HCT116 (cell line): ENCODE measurements around the gene GTF2H1. TPM values are rescaled to one million over a fixed set of nuclear protein-coding genes. Genes with fewer than 3 reads are reported as not detected.

Source experiments
- ATAC-seq: fragments of 200-7000 bp; cut with Tn5 transposase; 2 replicates; pipeline ENCODE4 v1.9.1; 2020; ENCODE audit warnings: mild to moderate bottlenecking, moderate library complexity
- BruUV-seq: library from RNA; stranded (reverse); fragments of 400-500 nt; replicated peaks from 2 replicates; lab custom pipeline; 2021; lab: Mats Ljungman, UMichigan
- CTCF ChIA-PET: fragments of 300-600 bp; sonication (Branson Sonifier 250); formaldehyde crosslinking; loops from one replicate; lab custom pipeline; 2021; ENCODE audit warnings: antibody characterized with exemption; lab: Charles Lee
- POLR2A ChIA-PET: fragments of 300-600, 350-600 bp; sonication (Branson Sonifier 250); formaldehyde crosslinking; loops from one replicate; lab custom pipeline; 2021; ENCODE audit warnings: antibody characterized with exemption; lab: Charles Lee
- RAD21 ChIA-PET, 2 experiments: fragments of 300-600 bp; sonication (Branson Sonifier 250); formaldehyde crosslinking; loops; one replicate each; lab custom pipeline; 2023; ENCODE audit warnings: low total read pairs in 2 of 2; ENCODE audit not compliant: uncharacterized antibody in 2 of 2, unreplicated experiment in 2 of 2, low non-redundant PET in 1 of 2; lab: Charles Lee
- DNase-seq: peaks from one replicate; pipeline ENCODE4 v3.0.0-alpha.2; 2010; ENCODE audit warnings: low read depth, low spot score
- H2AFZ ChIP-seq: fragments of 200-600 bp; shearing (Covaris generic), sonication (generic); 2 replicates; pipeline ENCODE4 v1.6.1; 2017; ENCODE audit warnings: low read depth, mixed run types, mixed read lengths, antibody characterized with exemption, low read length; ENCODE audit not compliant: poor library complexity, severe bottlenecking
- H3K27ac ChIP-seq: 2 replicates; pipeline ENCODE4 v1.5.1; 2012; ENCODE audit warnings: low read depth, low read length
- H3K27me3 ChIP-seq: fragments of 200-600 bp; sonication (generic); 2 replicates; pipeline ENCODE4 v1.6.1; 2016; ENCODE audit warnings: mixed run types, low read length, mixed read lengths; ENCODE audit not compliant: insufficient read depth
- H3K36me3 ChIP-seq, 2 experiments: fragments of 200-500 bp in 1 of 2; fragments of 200-600 bp in 1 of 2; sonication (Bioruptor generic) in 1 of 2; sonication (generic) in 1 of 2; 2 replicates each; pipeline versions ENCODE4 v1.5.1 to v1.6.1; 2014 to 2016; ENCODE audit warnings: low read length in 2 of 2, inconsistent platforms in 1 of 2, mixed read lengths in 1 of 2, mixed run types in 1 of 2; ENCODE audit not compliant: insufficient read depth in 2 of 2, control insufficient read depth in 1 of 2
- H3K4me1 ChIP-seq, 2 experiments: fragments of 200-600 bp in 1 of 2; sonication (generic) in 1 of 2; 2 replicates each; pipeline versions ENCODE4 v1.5.1 to v1.6.1; 2012 to 2017; ENCODE audit warnings: low read length in 2 of 2, inconsistent platforms in 1 of 2, mild to moderate bottlenecking in 1 of 2, mixed read lengths in 1 of 2, mixed run types in 1 of 2, moderate library complexity in 1 of 2; ENCODE audit not compliant: insufficient read depth in 2 of 2, control insufficient read depth in 1 of 2
- H3K4me2 ChIP-seq: fragments of 200-600 bp; sonication (generic); 2 replicates; pipeline ENCODE4 v1.6.1; 2017; ENCODE audit warnings: mixed run types, low read length, mixed read lengths
- H3K4me3 ChIP-seq, 2 experiments: fragments of 200-600 bp in 1 of 2; sonication (generic) in 1 of 2; replicated peaks in 1 of 2; 2 replicates each; pipeline ENCODE4 v1.5.1; 2011 to 2016; ENCODE audit warnings: low read length in 2 of 2, control low read depth in 1 of 2, low read depth in 1 of 2, mild to moderate bottlenecking in 1 of 2, mixed read lengths in 1 of 2, mixed run types in 1 of 2
- H3K79me2 ChIP-seq: fragments of 200-600 bp; sonication (generic); 2 replicates; pipeline ENCODE4 v1.6.1; 2017; ENCODE audit warnings: mild to moderate bottlenecking, mixed run types, low read length, moderate library complexity, mixed read lengths; ENCODE audit not compliant: insufficient read depth
- H3K9ac ChIP-seq: fragments of 200-600 bp; sonication (generic); 2 replicates; pipeline ENCODE4 v1.6.1; 2016; ENCODE audit warnings: low read length, mixed read lengths
- H3K9me2 ChIP-seq: fragments of 200-600 bp; sonication (generic), shearing (Covaris generic); 2 replicates; pipeline ENCODE4 v1.6.1; 2017; ENCODE audit warnings: mixed run types, mild to moderate bottlenecking, moderate library complexity; ENCODE audit not compliant: insufficient read depth
- H3K9me3 ChIP-seq, 2 experiments: fragments of 200-500 bp in 1 of 2; fragments of 200-600 bp in 1 of 2; sonication (Bioruptor generic) in 1 of 2; sonication (generic) in 1 of 2; 2 replicates each; pipeline ENCODE4 v1.6.1; 2014 to 2017; ENCODE audit warnings: low read length in 2 of 2, mixed read lengths in 2 of 2, inconsistent platforms in 1 of 2, low read depth in 1 of 2, mild to moderate bottlenecking in 1 of 2, mixed run types in 1 of 2, moderate library complexity in 1 of 2; ENCODE audit not compliant: control insufficient read depth in 1 of 2, insufficient read depth in 1 of 2
- H4K20me1 ChIP-seq: fragments of 200-600 bp; sonication (generic), shearing (Covaris generic); 2 replicates; pipeline ENCODE4 v1.6.1; 2017; ENCODE audit warnings: mixed run types, mild to moderate bottlenecking, moderate library complexity; ENCODE audit not compliant: insufficient read depth
- CBX3 ChIP-seq: IDR thresholded peaks from 2 replicates; pipeline ENCODE4 v1.6.1; 2012; ENCODE audit warnings: low read depth
- CTCF ChIP-seq, 3 experiments: fragments of 200-600 bp in 1 of 3; sonication (generic) in 1 of 3; IDR thresholded peaks in 2 of 3; conservative IDR thresholded peaks in 1 of 3; 2 replicates each; pipeline ENCODE4 v1.5.1; 2012 to 2017; ENCODE audit warnings: low read depth in 2 of 3, low read length in 2 of 3, antibody characterized with exemption in 1 of 3, borderline replicate concordance in 1 of 3, control low read depth in 1 of 3, mild to moderate bottlenecking in 1 of 3, mixed read lengths in 1 of 3, mixed run types in 1 of 3, moderate library complexity in 1 of 3; ENCODE audit not compliant: insufficient read depth in 1 of 3
- EZH2 ChIP-seq: fragments of 200-600 bp; sonication (generic); IDR thresholded peaks from 2 replicates; pipeline ENCODE4 v1.6.1; 2017; ENCODE audit warnings: antibody characterized with exemption, mixed run types
- JUND ChIP-seq: IDR thresholded peaks from 2 replicates; pipeline ENCODE4 v1.6.1; 2012
- REST ChIP-seq: IDR thresholded peaks from 2 replicates; pipeline ENCODE4 v1.6.1; 2012; ENCODE audit warnings: low read depth
- YY1 ChIP-seq: IDR thresholded peaks from 2 replicates; pipeline ENCODE4 v1.6.1; 2011; ENCODE audit warnings: low read length, low read depth, moderate library complexity, mild to moderate bottlenecking; ENCODE audit not compliant: insufficient replicate concordance; ENCODE audit errors: extremely low read depth
- ZNF274 ChIP-seq: fragments of 200-500 bp; sonication (Bioruptor generic); IDR thresholded peaks from 2 replicates; pipeline ENCODE4 v1.6.1; 2014; ENCODE audit warnings: mild to moderate bottlenecking, low read depth, low read length, inconsistent platforms
- intact Hi-C: fragments of 100-400 bp; cut with micrococcal nuclease; formaldehyde crosslinking; loops from 2 replicates; pipeline ENCODE4 v1.10.0; 2022
- total RNA-seq: library from RNA; stranded (reverse); gene quantifications from one replicate; pipeline ENCODE4 v1.2.1, GENCODE V29; 2021; ENCODE audit not compliant: unreplicated experiment
- TF ChIP-seq, protein P1 (sequence below): IDR thresholded peaks from 2 replicates; pipeline ENCODE4 v1.6.1; 2012

The GTF2H1 gene
- total RNA-seq, 1 experiment from 2014 or later = 37.3 TPM

DNA sequence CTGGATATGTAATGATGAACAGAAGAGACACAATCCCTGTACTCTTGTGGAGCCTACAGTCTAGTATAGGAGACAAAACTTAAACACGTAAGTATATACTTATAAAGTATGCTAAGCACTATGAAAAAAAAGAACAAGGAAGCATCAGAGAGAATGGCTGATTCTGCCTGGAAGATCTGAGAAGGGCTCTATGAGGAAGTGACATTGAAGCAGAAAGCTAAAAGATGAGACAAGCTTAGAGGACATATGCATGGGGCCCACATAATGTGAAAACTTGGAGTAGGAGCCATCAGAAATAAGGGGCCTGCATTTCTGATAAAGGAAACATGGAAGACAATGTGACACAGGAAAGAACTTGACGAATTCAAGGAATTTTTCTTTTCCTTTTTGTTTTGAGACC is 39.7 kb upstream of the GTF2H1 start:
- no peaks in the 10 kb centered on the region for H3K9me3 ChIP-seq
- H2AFZ ChIP-seq = no peak overlapping the region
- ATAC-seq = no peak
- CTCF ChIA-PET = no interaction called here
- H3K36me3 ChIP-seq = peaks cover 34 to 41% of the 10 kb centered on the region in 2 experiments
- TF ChIP-seq, protein P1, sequence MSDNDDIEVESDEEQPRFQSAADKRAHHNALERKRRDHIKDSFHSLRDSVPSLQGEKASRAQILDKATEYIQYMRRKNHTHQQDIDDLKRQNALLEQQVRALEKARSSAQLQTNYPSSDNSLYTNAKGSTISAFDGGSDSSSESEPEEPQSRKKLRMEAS = no peak
- no peak for TF ChIP-seq CTCF (IDR thresholded peaks at IDR 0.05 in 2 of 3, conservative IDR thresholded peaks at IDR 0.05 in 1 of 3; ENCODE audit: borderline replicate concordance in 1 of 3, insufficient read depth in 1 of 3, low read depth in 2 of 3, low read length in 2 of 3)
- TF ChIP-seq JUND = no peak
- TF ChIP-seq EZH2 = no peak
- TF ChIP-seq REST = no peak
- no peak for TF ChIP-seq YY1
- no peak for TF ChIP-seq ZNF274
- TF ChIP-seq CBX3 = no peak
- no peaks in the 10 kb centered on the region for H3K27me3 ChIP-seq
- no peaks in the 10 kb centered on the region for H3K4me1 ChIP-seq
- POLR2A ChIA-PET = no interaction called here
- H4K20me1 ChIP-seq = no peaks in the 10 kb centered on the region
- no peaks in the 10 kb centered on the region for H3K9me2 ChIP-seq
- H3K9ac ChIP-seq = no peak overlapping the region
- H3K4me2 ChIP-seq = no peak overlapping the region
- RAD21 ChIA-PET = no interaction called here
- BruUV-seq = no TSS peak
- intact Hi-C loops = no loop called here
- H3K4me3 ChIP-seq = no peak overlapping the region
- no peak for DNase-seq
- H3K27ac ChIP-seq = no peak overlapping the region
- H3K79me2 ChIP-seq = no peaks in the 10 kb centered on the region
